D721Med (cell line): ENCODE results near the gene EMC1.
"Not testable (repeated sequence)": the region's sequence is repeated elsewhere in the genome, so short reads cannot be mapped to it uniquely, and the experiment has no call there.

Experiments
- DNase-seq: peaks from one replicate; pipeline ENCODE4 v3.0.0; 2011; ENCODE audit warnings: low spot score; ENCODE audit not compliant: insufficient read length
- FAIRE-seq: peaks from 2 replicates; lab custom pipeline; 2011; peaks lifted over from hg19 to GRCh38; lab: Jason Lieb, UNC
- CTCF ChIP-seq: IDR thresholded peaks from 2 replicates; pipeline ENCODE4 v1.5.1; 2012; ENCODE audit warnings: mild to moderate bottlenecking, control low read depth; ENCODE audit not compliant: insufficient read depth; ENCODE audit errors: missing control alignments

Gene EMC1

GRCh38 chr1:19251305-19252196 lies at the start of gene EMC1, which contains the start of gene MRTO4:
TSS of gene EMC1 (minus strand) at chr1:19251524. CDS start at chr1:19251509, 15 bp downstream.
TSS of gene MRTO4 (plus strand) at chr1:19251805. CDS start at chr1:19251836, 31 bp downstream.
- TF ChIP-seq CTCF: no peak
- DNase-seq (peak; percentile 54), FAIRE-seq (no peak)

DNA sequence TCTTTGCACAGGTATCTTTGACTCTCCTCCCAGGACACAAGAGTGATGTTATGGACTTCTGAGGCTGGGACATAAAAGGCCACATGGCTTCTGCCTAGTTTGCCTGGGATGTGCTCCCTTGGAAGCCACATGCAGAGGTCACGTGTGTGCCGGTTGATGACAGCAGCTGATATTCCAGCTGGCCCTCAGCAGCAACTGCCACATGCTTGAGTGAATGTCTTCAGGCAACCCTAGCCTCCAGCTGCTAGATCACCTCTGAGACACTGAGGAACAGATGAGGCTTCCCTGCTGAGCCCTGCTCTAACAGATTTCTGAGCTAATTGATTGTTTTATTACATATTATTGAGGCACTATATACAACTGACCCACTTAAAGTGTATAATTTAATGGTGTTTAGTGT lies 48.9 kb upstream of the EMC1 start:
- FAIRE-seq (no peak), DNase-seq (no peak)
- TF ChIP-seq CTCF: no peak

- TF ChIP-seq CTCF: no peak
- no peak for FAIRE-seq
- no peak for DNase-seq
Measured at GRCh38 chr1:19294638-19295037, 43.3 kb upstream of the EMC1 start.

- no peak for FAIRE-seq
- TF ChIP-seq CTCF: no peak
- no peak for DNase-seq
Measured at GRCh38 chr1:19289244-19289643, 37.9 kb upstream of the EMC1 start.

- not testable (repeated sequence) for DNase-seq, FAIRE-seq
Measured at GRCh38 chr1:19288324-19289241, 37.3 kb upstream of the EMC1 start, which contains the start of gene AKR7A3. TSS of gene AKR7A3 (minus strand) at chr1:19288770. CDS start at chr1:19288709, 61 bp downstream.

- TF ChIP-seq CTCF: no peak
- no peak for DNase-seq
- no peak for FAIRE-seq
Measured at GRCh38 chr1:19287436-19288185, 36.3 kb upstream of the EMC1 start.

DNA sequence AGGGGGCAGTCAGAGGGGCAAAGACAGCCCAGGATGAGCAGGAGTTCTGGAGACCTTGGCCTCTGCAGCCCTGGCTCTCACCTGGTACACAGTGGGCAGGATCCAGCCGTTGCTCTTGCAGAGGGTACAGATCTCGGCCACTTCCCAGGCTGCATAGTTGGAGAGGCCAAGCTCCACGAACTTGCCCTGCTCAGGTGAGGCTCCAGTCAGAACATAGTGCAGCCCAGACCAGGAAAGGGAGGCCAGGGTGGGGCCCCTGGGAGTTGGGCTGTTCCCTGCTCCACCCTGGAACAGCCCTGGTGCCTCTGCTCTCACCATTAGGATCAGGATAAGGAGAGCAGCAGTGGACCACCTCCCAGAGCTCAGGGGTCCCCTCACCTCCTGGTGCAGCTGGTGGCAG lies 34.5 kb upstream of the EMC1 start:
- not testable (repeated sequence) for FAIRE-seq, DNase-seq

DNA sequence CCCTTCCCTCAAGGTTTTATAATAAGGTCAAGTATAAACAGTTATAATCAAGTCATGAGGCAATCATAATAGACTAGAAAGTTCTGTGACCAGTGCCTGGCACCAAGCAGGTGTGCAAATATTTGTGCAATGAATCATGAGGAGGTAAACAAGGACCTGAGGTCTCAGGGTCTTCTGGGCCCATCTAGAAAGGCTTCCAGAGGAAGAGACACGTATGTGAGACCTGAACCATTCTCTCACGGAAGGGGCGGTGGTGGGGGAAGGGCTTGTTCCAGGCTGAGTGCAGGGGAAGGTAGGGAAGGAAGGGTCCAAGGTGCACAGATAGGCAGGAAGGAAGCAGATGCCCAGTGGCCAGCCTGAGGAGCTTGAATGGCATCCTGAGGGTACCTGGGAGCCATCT lies 34.0 kb upstream of the EMC1 start:
- FAIRE-seq, DNase-seq: not testable (repeated sequence)
